ENCODE measurements around the gene RTTN. TPM values are rescaled to one million over a fixed set of nuclear protein-coding genes. Genes with fewer than 3 reads are reported as not detected.

The RTTN gene
- total and polyA plus RNA-seq, 2 of the 13 experiments (the other 11 are each of a cell fraction or from before 2014, with no cell fraction given), result 5.4 to 18.7 TPM

DNA sequence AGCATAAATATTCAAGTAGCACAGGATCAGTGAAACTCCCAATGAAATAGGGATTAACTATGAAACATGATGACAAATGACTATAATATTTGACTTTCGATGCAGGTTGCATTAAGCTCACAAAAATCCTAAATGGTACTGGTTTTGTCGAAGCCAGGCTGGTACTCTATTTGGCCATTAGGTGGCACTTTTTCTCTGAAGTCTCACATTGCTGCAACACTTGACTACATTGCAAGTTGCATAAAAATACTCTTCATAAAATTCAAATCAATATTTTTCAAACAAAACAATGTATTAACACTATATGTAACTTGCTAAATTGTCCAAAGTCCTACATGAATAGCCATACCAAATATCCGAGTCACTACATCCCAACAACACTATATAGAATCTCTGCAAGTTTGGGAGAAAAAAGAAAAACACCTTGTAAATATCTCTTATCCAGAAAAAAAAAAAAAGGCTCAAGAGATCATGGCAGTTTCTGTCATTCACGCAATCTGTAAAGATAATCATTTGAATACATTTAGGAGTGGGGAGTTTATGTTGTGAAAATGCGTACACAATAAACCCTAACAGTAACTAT is 9.5 kb downstream of the RTTN start (continued):
- TF ChIP-seq, protein P1, sequence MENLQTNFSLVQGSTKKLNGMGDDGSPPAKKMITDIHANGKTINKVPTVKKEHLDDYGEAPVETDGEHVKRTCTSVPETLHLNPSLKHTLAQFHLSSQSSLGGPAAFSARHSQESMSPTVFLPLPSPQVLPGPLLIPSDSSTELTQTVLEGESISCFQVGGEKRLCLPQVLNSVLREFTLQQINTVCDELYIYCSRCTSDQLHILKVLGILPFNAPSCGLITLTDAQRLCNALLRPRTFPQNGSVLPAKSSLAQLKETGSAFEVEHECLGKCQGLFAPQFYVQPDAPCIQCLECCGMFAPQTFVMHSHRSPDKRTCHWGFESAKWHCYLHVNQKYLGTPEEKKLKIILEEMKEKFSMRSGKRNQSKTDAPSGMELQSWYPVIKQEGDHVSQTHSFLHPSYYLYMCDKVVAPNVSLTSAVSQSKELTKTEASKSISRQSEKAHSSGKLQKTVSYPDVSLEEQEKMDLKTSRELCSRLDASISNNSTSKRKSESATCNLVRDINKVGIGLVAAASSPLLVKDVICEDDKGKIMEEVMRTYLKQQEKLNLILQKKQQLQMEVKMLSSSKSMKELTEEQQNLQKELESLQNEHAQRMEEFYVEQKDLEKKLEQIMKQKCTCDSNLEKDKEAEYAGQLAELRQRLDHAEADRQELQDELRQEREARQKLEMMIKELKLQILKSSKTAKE (CRISPR knock-in tag; IDR thresholded peaks at IDR 0.05; ENCODE audit: borderline replicate concordance), result no peak
- TF ChIP-seq, protein P2, sequence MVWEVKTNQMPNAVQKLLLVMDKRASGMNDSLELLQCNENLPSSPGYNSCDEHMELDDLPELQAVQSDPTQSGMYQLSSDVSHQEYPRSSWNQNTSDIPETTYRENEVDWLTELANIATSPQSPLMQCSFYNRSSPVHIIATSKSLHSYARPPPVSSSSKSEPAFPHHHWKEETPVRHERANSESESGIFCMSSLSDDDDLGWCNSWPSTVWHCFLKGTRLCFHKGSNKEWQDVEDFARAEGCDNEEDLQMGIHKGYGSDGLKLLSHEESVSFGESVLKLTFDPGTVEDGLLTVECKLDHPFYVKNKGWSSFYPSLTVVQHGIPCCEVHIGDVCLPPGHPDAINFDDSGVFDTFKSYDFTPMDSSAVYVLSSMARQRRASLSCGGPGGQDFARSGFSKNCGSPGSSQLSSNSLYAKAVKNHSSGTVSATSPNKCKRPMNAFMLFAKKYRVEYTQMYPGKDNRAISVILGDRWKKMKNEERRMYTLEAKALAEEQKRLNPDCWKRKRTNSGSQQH (CRISPR knock-in tag; IDR thresholded peaks at IDR 0.05; ENCODE audit: low read depth), result no peak
- TF ChIP-seq THAP11 (CRISPR knock-in tag; IDR thresholded peaks at IDR 0.05) (0 out of 2 replicates have a peak, but pooled peaks have one; percentile 21), ZNF891 (CRISPR knock-in tag; IDR thresholded peaks at IDR 0.05) (no peak), MAFG (CRISPR knock-in tag; IDR thresholded peaks at IDR 0.05) (no peak), ARNTL (CRISPR knock-in tag; IDR thresholded peaks at IDR 0.05) (no peak), GATAD2A (CRISPR knock-in tag; IDR thresholded peaks at IDR 0.05) (0 out of 2 replicates have a peak, but pooled peaks have one; percentile 32), ZFP90 (CRISPR knock-in tag; IDR thresholded peaks at IDR 0.05; ENCODE audit: borderline replicate concordance) (no peak), HES4 (CRISPR knock-in tag; IDR thresholded peaks at IDR 0.05; ENCODE audit: borderline replicate concordance) (no peak), GATA4 (IDR thresholded peaks at IDR 0.05; ENCODE audit: borderline replicate concordance, low read depth) (no peak), SIN3B (IDR thresholded peaks at IDR 0.05; ENCODE audit: low read length) (no peak), ZNF768 (CRISPR knock-in tag; IDR thresholded peaks at IDR 0.05) (no peak), CEBPG (CRISPR knock-in tag; IDR thresholded peaks at IDR 0.05) (peak; percentile 64), STAG1 (CRISPR knock-in tag; IDR thresholded peaks at IDR 0.05) (peak; percentile 94), ZNF12 (CRISPR knock-in tag; IDR thresholded peaks at IDR 0.05) (no peak), ZSCAN30 (CRISPR knock-in tag; IDR thresholded peaks at IDR 0.05) (no peak)
- TF ChIP-seq, protein P3, sequence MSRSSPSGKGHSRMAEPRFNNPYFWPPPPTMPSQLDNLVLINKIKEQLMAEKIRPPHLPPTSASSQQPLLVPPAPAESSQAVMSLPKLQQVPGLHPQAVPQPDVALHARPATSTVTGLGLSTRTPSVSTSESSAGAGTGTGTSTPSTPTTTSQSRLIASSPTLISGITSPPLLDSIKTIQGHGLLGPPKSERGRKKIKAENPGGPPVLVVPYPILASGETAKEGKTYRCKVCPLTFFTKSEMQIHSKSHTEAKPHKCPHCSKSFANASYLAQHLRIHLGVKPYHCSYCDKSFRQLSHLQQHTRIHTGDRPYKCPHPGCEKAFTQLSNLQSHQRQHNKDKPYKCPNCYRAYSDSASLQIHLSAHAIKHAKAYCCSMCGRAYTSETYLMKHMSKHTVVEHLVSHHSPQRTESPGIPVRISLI (CRISPR knock-in tag; IDR thresholded peaks at IDR 0.05; ENCODE audit: borderline replicate concordance), result no peak
- TF ChIP-seq, protein P4, sequence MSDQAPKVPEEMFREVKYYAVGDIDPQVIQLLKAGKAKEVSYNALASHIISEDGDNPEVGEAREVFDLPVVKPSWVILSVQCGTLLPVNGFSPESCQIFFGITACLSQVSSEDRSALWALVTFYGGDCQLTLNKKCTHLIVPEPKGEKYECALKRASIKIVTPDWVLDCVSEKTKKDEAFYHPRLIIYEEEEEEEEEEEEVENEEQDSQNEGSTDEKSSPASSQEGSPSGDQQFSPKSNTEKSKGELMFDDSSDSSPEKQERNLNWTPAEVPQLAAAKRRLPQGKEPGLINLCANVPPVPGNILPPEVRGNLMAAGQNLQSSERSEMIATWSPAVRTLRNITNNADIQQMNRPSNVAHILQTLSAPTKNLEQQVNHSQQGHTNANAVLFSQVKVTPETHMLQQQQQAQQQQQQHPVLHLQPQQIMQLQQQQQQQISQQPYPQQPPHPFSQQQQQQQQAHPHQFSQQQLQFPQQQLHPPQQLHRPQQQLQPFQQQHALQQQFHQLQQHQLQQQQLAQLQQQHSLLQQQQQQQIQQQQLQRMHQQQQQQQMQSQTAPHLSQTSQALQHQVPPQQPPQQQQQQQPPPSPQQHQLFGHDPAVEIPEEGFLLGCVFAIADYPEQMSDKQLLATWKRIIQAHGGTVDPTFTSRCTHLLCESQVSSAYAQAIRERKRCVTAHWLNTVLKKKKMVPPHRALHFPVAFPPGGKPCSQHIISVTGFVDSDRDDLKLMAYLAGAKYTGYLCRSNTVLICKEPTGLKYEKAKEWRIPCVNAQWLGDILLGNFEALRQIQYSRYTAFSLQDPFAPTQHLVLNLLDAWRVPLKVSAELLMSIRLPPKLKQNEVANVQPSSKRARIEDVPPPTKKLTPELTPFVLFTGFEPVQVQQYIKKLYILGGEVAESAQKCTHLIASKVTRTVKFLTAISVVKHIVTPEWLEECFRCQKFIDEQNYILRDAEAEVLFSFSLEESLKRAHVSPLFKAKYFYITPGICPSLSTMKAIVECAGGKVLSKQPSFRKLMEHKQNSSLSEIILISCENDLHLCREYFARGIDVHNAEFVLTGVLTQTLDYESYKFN (CRISPR knock-in tag; conservative IDR thresholded peaks at IDR 0.05), result no peak
- TF ChIP-seq, protein P5, sequence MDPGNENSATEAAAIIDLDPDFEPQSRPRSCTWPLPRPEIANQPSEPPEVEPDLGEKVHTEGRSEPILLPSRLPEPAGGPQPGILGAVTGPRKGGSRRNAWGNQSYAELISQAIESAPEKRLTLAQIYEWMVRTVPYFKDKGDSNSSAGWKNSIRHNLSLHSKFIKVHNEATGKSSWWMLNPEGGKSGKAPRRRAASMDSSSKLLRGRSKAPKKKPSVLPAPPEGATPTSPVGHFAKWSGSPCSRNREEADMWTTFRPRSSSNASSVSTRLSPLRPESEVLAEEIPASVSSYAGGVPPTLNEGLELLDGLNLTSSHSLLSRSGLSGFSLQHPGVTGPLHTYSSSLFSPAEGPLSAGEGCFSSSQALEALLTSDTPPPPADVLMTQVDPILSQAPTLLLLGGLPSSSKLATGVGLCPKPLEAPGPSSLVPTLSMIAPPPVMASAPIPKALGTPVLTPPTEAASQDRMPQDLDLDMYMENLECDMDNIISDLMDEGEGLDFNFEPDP (CRISPR knock-in tag; conservative IDR thresholded peaks at IDR 0.05), result no peak
- TF ChIP-seq, protein P6, sequence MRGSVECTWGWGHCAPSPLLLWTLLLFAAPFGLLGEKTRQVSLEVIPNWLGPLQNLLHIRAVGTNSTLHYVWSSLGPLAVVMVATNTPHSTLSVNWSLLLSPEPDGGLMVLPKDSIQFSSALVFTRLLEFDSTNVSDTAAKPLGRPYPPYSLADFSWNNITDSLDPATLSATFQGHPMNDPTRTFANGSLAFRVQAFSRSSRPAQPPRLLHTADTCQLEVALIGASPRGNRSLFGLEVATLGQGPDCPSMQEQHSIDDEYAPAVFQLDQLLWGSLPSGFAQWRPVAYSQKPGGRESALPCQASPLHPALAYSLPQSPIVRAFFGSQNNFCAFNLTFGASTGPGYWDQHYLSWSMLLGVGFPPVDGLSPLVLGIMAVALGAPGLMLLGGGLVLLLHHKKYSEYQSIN (CRISPR knock-in tag; IDR thresholded peaks at IDR 0.05; ENCODE audit: borderline replicate concordance), result no peak
